Mammary epithelial cell (primary cell): Measurements from ENCODE around the gene TMEM185B.

Experiments
- EZH2 ChIP-seq: IDR thresholded peaks from 2 replicates; pipeline ENCODE4 v1.6.1; 2012; ENCODE audit warnings: low read length, inconsistent platforms, borderline replicate concordance
- TF ChIP-seq, protein P1 (sequence below), 2 donors: IDR thresholded peaks in 1 of 2; conservative IDR thresholded peaks in 1 of 2; 2 replicates each; pipeline ENCODE4 v1.5.1; 2011 to 2012; ENCODE audit warnings: inconsistent platforms in 2 of 2, low read length in 2 of 2, mild to moderate bottlenecking in 2 of 2, control low read depth in 1 of 2, low read depth in 1 of 2; ENCODE audit not compliant: insufficient read depth in 1 of 2; ENCODE audit errors: extremely low read depth in 1 of 2

DNA sequence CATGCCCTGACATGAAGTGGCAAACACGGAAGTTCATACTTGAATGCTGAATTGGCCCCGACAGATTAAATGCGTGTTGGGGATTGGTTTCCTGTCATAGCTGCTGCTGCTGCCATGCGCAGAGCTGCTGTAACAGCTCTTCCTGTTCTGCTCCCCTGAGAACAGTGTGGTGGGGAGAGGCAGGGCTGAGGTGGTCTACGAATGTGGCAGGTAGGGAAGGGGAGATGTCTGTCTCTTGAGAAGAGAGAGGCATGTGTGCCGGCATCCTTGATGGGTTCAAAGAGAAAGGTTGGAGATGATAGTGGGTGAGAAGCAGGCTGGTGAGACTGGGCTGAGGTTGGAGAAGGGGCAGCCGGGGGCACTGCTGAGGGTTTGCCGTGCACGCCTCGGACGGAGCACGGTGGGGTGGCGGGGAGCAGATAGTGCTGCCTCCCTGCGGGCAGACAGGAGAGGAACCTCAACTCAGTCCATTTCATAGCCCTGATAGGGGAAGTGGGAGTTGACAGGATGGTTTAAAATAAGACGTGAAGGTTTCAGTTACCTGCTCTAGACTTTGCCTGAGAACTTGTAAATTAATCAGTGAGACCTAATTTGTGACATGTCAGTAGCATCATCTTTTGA lies 46.1 kb downstream of the TMEM185B start:
- TF ChIP-seq, protein P1, sequence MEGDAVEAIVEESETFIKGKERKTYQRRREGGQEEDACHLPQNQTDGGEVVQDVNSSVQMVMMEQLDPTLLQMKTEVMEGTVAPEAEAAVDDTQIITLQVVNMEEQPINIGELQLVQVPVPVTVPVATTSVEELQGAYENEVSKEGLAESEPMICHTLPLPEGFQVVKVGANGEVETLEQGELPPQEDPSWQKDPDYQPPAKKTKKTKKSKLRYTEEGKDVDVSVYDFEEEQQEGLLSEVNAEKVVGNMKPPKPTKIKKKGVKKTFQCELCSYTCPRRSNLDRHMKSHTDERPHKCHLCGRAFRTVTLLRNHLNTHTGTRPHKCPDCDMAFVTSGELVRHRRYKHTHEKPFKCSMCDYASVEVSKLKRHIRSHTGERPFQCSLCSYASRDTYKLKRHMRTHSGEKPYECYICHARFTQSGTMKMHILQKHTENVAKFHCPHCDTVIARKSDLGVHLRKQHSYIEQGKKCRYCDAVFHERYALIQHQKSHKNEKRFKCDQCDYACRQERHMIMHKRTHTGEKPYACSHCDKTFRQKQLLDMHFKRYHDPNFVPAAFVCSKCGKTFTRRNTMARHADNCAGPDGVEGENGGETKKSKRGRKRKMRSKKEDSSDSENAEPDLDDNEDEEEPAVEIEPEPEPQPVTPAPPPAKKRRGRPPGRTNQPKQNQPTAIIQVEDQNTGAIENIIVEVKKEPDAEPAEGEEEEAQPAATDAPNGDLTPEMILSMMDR (conservative IDR thresholded peaks at IDR 0.05 in 1 of 2, IDR thresholded peaks at IDR 0.05 in 1 of 2; ENCODE audit: extremely low read depth in 1 of 2, insufficient read depth in 1 of 2, low read depth in 1 of 2, low read length in 2 of 2) = peak; percentile 31 to 46
- no peak for TF ChIP-seq EZH2
